ENCODE measurements around the gene TNFAIP2.
"Not testable (repeated sequence)": the region's sequence is repeated elsewhere in the genome, so short reads cannot be mapped to it uniquely, and the experiment has no call there.

TNFAIP2 gene

GRCh38 chr14:103107941-103108748 lies 15.1 kb upstream of the TNFAIP2 start:
- no peak for DNase-seq

- DNase-seq: no peak
Observed at GRCh38 chr14:103108749-103109207, 14.5 kb upstream of the TNFAIP2 start.

DNA sequence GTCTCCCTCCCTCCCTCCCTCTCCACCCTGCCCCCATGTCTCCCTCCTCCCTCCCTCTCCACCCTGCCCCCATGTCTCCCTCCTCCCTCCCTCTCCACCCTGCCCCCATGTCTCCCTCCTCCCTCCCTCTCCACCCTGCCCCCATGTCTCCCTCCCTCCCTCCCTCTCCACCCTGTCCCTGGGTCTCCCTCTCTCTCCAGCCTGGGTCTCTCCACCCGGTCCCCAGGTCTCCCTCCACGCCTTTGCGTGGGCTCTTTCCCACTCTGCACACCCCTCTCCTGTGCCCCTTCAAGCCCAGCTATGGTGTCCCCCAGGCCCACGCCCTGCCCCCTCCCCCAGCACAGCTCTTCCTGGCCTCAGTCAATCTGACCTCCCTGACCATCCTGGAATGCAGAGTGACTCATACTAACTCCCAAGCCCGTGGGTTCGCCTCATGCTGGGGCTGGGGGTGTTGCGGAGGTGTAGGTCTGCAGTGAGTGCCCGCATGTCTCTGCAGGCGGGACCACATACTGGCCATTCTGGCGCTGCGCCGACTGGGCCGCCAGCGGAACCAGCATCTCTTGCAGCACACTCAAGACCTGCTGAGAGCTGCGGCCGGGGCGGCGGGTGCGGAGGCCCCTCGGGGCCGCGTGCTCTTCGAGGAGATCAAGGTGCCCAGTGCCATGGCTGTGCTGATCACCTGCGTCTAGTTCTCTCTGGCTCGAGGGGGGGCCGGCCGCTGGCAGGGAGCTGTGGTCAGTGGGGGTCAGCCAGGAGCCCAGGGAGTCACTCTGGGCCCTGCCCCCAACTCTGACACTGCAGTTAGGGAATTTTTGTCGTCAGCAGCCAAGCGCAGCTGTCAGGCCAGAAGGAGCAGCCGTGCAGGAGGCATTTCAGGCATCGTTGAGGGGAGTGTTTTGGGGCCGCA lies 13.5 kb upstream of the TNFAIP2 start:
- DNase-seq: no peak

- DNase-seq: no peak
Observed at GRCh38 chr14:103110681-103111231, 12.5 kb upstream of the TNFAIP2 start.

GRCh38 chr14:103111232-103111868 lies 11.9 kb upstream of the TNFAIP2 start:
- no peak for DNase-seq

- DNase-seq: no peak
Observed at GRCh38 chr14:103112400-103113243, 10.6 kb upstream of the TNFAIP2 start.

- DNase-seq: no peak
Observed at GRCh38 chr14:103113303-103113702, 10.0 kb upstream of the TNFAIP2 start.

DNA sequence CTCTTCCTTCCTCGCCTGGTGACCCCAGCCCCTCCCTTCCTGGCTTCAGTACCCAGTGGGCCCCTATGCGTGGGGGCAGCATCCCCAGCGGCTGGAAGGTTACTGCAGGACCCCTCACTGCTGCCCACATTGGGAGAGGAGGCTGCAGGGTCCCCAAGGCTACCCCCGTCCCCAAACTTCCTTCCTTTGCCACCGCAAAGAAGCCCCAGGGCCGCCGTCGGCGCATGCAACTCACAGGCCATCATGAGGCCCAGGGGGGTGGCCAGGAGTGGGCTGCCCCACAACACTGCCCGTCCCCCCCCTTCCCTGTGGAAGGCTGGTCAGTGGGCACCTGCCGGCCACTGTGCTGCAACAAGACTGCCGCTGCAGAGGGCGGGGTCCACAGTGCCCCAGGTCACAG lies 9.5 kb upstream of the TNFAIP2 start:
- DNase-seq: no peak

DNA sequence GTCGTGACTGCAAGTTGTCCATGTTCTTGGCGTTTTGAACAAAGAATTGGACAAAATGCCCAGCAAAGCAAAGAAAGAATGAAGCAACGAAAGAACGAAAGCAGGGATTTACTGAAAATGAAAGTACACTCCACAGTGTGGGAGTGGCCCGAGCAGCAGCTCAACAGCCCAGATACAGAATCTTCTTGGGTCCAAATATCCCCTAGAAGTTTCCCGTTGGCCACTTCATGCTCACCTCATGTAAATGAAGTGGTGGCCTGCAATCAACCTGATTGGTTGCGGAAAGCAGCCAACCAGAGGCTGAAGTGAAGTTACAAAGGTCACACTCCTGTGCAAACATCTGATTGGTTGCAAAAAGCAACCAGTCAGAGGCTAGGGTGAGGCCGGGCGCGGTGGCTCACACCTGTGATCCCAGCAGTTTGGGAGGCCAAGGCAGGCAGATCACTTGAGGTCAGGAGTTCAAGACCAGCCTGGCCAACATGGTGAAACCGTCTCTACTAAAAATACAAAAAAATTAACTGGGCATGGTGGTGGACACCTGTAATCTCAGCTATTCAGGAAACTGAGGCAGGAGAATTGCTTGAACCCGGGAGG lies 8.1 kb upstream of the TNFAIP2 start:
- not testable (repeated sequence) for DNase-seq

DNA sequence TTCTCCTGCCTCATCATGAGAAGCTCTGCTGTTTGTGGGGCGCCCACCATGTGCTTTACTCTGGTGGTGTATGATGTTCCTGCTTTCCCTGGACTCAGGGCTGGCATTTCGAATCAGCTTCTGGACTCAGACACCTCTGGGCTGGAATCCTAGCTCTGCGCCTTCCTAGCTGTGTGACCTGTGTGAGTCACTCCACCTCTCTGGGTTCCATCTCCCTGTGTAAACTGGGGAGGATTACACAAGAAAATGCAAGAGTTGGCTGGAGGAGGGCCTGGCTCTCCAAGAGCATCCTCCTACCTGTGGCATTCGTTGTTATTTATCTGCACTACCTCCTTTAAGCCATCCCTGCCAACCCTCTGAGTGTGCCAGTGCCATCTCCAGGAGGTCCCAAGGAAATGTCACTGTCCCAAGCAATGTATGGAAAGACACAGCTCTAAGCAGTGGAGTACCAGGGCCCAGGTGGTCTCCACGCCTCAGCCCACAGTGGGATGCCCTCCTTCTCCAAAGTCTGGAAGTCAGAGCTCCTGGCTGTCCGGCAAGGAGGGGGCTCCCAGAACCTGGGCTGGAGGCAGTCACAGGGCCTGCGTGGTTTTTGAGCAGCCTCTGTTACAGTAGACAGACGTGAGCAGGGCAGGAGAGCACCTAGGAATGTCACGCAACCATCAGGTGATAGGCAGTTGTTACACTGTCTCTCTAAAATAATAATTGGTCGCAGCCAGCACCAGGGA lies 7.3 kb upstream of the TNFAIP2 start:
- no peak for DNase-seq

GRCh38 chr14:103116636-103117035 lies 6.6 kb upstream of the TNFAIP2 start:
- DNase-seq: no peak

GRCh38 chr14:103117499-103117898 lies 5.8 kb upstream of the TNFAIP2 start:
- DNase-seq: not testable (repeated sequence)

DNA sequence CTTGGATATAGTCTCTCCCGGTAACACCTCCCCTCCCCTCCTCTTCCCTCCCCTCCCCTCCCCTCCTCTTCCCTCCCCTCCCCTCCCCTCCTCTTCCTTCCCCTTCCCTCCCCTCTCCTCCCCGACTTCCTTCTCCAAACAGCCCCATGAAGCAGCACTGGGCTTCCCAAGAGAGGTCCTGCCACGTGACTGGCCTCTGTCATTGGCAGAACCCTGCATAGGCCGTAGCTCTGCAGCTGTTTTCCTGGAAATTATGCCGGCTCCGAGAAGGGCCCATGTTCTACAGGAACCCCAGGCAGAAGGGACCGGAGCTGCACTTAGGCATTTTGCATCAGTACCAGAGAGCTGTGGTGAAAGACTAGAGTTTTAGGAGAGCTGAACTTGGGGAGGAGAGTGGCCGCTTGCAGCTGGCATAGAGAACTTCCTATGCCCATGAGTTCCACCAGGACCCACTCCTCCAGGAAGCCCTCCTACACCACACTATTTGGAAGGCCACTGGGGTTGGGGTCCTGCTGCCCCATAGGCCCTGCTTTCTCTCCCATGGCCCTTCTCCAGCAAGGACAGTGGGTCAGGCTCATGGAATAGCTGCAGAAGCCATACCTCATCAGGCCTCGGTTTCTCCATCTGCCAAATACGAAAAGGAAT lies 5.1 kb upstream of the TNFAIP2 start:
- DNase-seq: no peak

DNA sequence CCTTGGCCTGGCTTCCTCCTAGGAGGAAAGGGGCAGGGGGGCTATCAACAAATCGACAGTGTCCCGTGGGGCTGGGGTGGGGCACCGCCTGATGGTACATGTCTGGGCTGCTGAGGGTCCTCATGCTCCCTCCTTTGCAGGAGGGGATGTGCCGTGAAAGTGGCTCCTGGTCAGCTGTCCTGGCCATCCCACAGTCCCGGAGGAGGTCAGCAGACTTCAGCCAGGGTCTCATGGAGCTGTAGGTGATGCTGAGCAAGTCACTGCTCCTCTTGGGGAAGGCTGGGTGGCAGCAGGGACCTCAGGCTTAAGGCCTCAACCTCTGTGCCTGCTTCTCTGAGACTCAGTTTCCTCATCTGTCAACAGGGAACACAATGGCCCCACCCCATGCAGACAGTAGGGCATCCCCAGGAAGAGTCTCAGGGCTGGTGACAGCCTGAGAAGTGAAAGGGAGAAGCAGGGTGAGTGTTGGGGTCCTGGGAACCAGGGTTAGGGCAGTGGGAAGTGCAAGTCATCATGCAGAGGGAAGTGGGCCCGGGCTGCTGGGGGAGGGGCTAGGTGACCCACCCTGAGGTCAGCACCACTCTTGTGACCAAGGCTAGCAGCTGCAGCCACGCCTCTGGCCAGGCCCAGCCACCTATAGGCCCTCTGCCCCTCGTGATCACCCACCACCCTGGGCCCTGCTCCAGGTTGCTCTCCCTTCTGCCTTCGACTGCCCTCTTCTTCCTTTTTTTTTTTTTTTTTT lies 4.4 kb upstream of the TNFAIP2 start:
- DNase-seq: no peak

DNA sequence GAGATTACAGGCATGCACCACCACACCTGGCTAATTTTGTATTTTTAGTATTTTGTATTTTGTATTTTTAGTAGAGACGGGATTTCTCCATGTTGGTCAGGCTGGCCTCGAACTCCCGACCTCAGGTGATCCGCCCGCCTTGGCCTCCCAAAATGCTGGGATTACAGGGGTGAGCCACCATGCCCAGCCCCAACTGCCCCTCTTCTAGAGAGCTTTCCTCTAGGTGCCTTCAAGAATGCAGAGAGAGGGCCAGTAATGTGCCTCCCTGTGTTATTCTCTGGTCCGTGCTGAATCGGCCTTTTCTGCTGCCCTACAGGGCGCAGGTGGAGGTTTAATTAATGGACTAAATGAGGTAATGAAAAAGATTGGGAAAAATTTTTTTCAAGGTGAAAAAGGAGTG lies 3.7 kb upstream of the TNFAIP2 start:
- DNase-seq: not testable (repeated sequence)

DNA sequence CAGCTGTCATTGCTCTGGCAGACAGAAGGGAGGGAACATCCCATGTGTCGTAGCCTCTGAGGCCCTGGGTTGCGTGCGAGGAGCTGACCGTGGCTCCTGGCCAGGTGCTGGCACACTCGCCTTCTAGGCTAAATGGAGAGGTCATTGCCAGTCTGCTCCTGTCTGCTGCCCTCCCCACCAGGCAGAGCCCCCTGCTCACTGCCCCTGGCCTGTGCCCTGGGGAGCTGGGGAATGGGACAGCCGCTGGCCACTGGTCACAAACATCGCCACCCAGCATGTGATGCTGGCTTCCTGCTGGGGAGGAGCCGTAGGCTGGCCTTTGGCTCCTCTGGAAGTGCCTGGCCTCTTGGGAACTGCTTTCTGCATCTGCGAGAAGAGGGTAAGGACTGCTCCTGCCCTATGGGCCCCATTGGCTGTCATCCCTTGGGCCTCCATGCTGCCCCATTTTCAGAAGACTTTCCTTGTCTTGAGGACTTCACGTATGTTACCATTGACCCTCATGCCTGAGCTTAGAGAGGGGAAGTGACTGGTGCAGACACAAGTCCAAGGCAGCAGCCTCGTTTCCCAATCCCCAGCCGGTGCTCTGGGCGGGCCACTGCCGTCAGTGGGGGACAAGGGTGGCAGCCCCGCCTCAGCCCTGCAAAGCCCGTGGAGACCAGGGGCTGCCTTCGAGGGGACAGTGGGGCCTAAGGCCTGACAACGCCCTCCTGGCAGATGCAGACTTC lies 2.0 kb upstream of the TNFAIP2 start:
- no peak for DNase-seq

DNA sequence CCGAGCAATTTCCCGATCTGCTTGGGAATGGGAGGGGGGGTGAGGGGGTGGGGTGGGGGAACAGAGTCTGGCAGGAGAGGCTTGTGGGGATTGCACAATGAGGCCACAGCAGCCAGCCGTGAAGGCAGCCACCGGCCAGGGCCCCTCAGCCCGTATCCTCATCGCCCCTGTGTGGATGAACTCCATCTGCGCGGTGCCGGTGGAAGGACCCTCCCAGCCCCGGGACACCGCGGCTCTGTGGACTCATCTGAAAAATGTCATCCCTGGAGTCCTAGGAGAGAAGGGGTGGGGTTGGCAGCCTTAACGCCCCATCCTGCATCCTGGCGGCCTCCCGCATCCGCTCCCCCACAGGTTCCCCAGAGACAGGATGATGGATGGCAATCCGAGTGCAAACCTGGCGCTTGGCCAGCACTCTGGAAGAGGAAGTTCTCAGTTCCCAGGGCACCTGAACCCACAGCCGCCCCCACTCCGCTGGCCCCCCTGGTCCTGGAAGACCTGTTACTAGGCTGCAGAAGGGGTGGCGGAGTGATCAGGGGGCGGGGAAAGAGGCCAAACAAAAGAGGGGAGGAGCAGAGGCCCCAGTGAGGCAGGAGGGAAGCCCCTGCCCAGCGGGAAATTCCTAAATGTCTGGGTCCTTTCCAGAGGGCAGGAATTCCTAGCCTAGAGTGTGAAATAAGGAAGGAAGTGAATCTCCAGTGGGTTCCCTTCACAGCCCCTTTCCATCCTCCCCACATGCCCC lies 1.2 kb upstream of the TNFAIP2 start:
- no peak for DNase-seq

DNA sequence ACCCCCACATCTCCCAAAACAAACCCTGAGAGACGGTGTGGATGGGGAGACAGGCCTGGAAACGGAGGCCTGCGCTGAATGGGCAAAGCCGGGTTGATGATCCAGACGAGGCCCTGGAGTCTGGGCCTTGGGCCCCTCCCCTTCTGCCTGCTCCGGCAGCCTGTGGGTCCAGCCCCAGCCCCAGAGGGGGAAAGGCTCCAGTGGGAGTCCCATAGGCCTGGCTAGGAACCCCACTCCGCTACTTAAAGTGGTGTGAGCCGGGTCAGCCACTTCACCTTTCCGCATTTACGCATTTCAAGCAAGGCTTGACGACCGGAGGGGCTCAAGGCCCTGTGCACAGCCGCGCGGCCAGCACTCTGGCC lies 695 bp upstream of the TNFAIP2 start:
- DNase-seq: no peak

All from effector CD8-positive, alpha-beta T cell (primary cell).